HUES6 (cell line): ENCODE data around the gene ACSF3.

Experiments used
- H3K27ac ChIP-seq: 2 replicates; pipeline ENCODE4 v1.7.0; 2013; ENCODE audit warnings: low read depth, mild to moderate bottlenecking, low read length, inconsistent platforms
- H3K27me3 ChIP-seq: 2 replicates; pipeline ENCODE4 v1.6.1; 2013; ENCODE audit warnings: low read length; ENCODE audit not compliant: control insufficient read depth, insufficient read depth
- H3K36me3 ChIP-seq: 2 replicates; pipeline ENCODE4 v1.6.1; 2013; ENCODE audit warnings: low read length; ENCODE audit not compliant: control insufficient read depth, insufficient read depth
- H3K4me1 ChIP-seq: 2 replicates; pipeline ENCODE4 v1.6.1; 2013; ENCODE audit warnings: low read length; ENCODE audit not compliant: control insufficient read depth, insufficient read depth
- H3K4me3 ChIP-seq: 2 replicates; pipeline ENCODE4 v1.5.1; 2013; ENCODE audit warnings: low read depth, low read length
- H3K9ac ChIP-seq: one replicate; pipeline ENCODE4 v1.6.1; 2013; ENCODE audit warnings: mild to moderate bottlenecking, low read length
- H3K9me3 ChIP-seq: 2 replicates; pipeline ENCODE4 v1.6.1; 2013; ENCODE audit warnings: low read depth, low read length; ENCODE audit not compliant: control insufficient read depth, insufficient read depth

ACSF3 gene

GRCh38 chr16:89150981-89151380 is 57.3 kb downstream of the ACSF3 start:
- H3K9me3 ChIP-seq, result peaks cover 16% of the 10 kb centered on the region
- H3K4me1 ChIP-seq, result no peaks in the 10 kb centered on the region
- H3K27me3 ChIP-seq, result no peaks in the 10 kb centered on the region
- H3K36me3 ChIP-seq, result peaks cover 43% of the 10 kb centered on the region
- no peak overlapping the region for H3K9ac ChIP-seq
- H3K4me3 ChIP-seq, result no peak overlapping the region
- no peak overlapping the region for H3K27ac ChIP-seq

GRCh38 chr16:89152831-89153700 is 59.4 kb downstream of the ACSF3 start:
- Histone ChIP-seq H3K9me3 (peaks cover 22% of the 10 kb centered on the region), H3K4me1 (no peaks in the 10 kb centered on the region), H3K27ac (no peak overlapping the region), H3K9ac (no peak overlapping the region), H3K27me3 (no peaks in the 10 kb centered on the region), H3K36me3 (peaks cover 29% of the 10 kb centered on the region), H3K4me3 (no peak overlapping the region)

GRCh38 chr16:89153848-89154271 is 60.2 kb downstream of the ACSF3 start:
- H3K36me3 ChIP-seq, result peaks cover 25% of the 10 kb centered on the region
- H3K4me1 ChIP-seq, result no peaks in the 10 kb centered on the region
- H3K27ac ChIP-seq, result no peak overlapping the region
- no peak overlapping the region for H3K4me3 ChIP-seq
- no peaks in the 10 kb centered on the region for H3K27me3 ChIP-seq
- H3K9me3 ChIP-seq, result peaks cover 20% of the 10 kb centered on the region
- H3K9ac ChIP-seq, result no peak overlapping the region

GRCh38 chr16:89154390-89155183 is 60.9 kb downstream of the ACSF3 start:
- H3K4me1 ChIP-seq, result no peaks in the 10 kb centered on the region
- H3K36me3 ChIP-seq, result peaks cover 18% of the 10 kb centered on the region
- H3K9ac ChIP-seq, result no peak overlapping the region
- no peak overlapping the region for H3K4me3 ChIP-seq
- H3K27me3 ChIP-seq, result no peaks in the 10 kb centered on the region
- peaks cover 13% of the 10 kb centered on the region for H3K9me3 ChIP-seq
- H3K27ac ChIP-seq, result no peak overlapping the region

- Histone ChIP-seq H3K36me3 (peaks cover 12% of the 10 kb centered on the region), H3K9me3 (peaks cover 12% of the 10 kb centered on the region; the same call in 1 of the 2 replicates), H3K4me1 (no peaks in the 10 kb centered on the region), H3K9ac (no peak overlapping the region), H3K27me3 (no peaks in the 10 kb centered on the region), H3K27ac (no peak overlapping the region), H3K4me3 (no peak overlapping the region)
Measured at GRCh38 chr16:89155184-89155679, 61.6 kb downstream of the ACSF3 start.

- Histone ChIP-seq H3K4me3 (no peak overlapping the region), H3K9me3 (peaks cover 12% of the 10 kb centered on the region; the same call in 1 of the 2 replicates), H3K27ac (no peak overlapping the region), H3K36me3 (peaks cover 3% of the 10 kb centered on the region; the same call in 1 of the 2 replicates), H3K4me1 (no peaks in the 10 kb centered on the region), H3K9ac (no peak overlapping the region), H3K27me3 (no peaks in the 10 kb centered on the region)
Measured at GRCh38 chr16:89155851-89156739, 62.4 kb downstream of the ACSF3 start.

GRCh38 chr16:89156740-89157645 is 63.3 kb downstream of the ACSF3 start:
- no peaks in the 10 kb centered on the region for H3K4me1 ChIP-seq
- H3K9me3 ChIP-seq, result peaks cover 12% of the 10 kb centered on the region; the same call in 1 of the 2 replicates
- H3K9ac ChIP-seq, result no peak overlapping the region

GRCh38 chr16:89157778-89158177 is 64.1 kb downstream of the ACSF3 start:
- Histone ChIP-seq H3K9me3 (peaks cover 12% of the 10 kb centered on the region; the same call in 1 of the 2 replicates), H3K27ac (no peak overlapping the region), H3K4me3 (no peak overlapping the region), H3K4me1 (no peaks in the 10 kb centered on the region), H3K36me3 (no peaks in the 10 kb centered on the region), H3K27me3 (no peaks in the 10 kb centered on the region), H3K9ac (no peak overlapping the region)

More at GRCh38 chr16:89156740-89157645, 63.3 kb downstream of the ACSF3 start:
- Histone ChIP-seq H3K27ac (no peak overlapping the region), H3K4me3 (no peak overlapping the region), H3K36me3 (no peaks in the 10 kb centered on the region), H3K27me3 (no peaks in the 10 kb centered on the region)

GRCh38 chr16:89159066-89159849 is 65.6 kb downstream of the ACSF3 start:
- Histone ChIP-seq H3K9me3 (peaks cover 12% of the 10 kb centered on the region; the same call in 1 of the 2 replicates), H3K27ac (no peak overlapping the region), H3K9ac (no peak overlapping the region), H3K36me3 (no peaks in the 10 kb centered on the region), H3K4me1 (no peaks in the 10 kb centered on the region), H3K4me3 (no peak overlapping the region), H3K27me3 (no peaks in the 10 kb centered on the region)
